GM21619 (cell line): ENCODE measurements around the gene SENP7.

ENCODE experiments used
- ATAC-seq: cut with Tn5 transposase; IDR thresholded peaks from one replicate; pipeline ENCODE4 v1.9.1; 2021; ENCODE audit not compliant: unreplicated experiment

The SENP7 gene

GRCh38 chr3:101278727-101279126 is 234.3 kb downstream of the SENP7 start:
- ATAC-seq: no peak
